IPS-NIHi11 (cell line): Measurements from ENCODE around the gene KANSL1.
"Not testable (repeated sequence)": the region's sequence is repeated elsewhere in the genome, so short reads cannot be mapped to it uniquely, and the experiment has no call there.

Source experiments
- DNase-seq: peaks from one replicate; pipeline ENCODE4 v3.0.0; 2012; ENCODE audit warnings: mixed read lengths, low spot score

The KANSL1 gene

GRCh38 chr17:46193626-46194392 is 580 bp upstream of the KANSL1 start:
- peak; percentile 99 for DNase-seq

- DNase-seq, result peak; percentile 93
Measured at GRCh38 chr17:46192439-46193150, 634 bp downstream of the KANSL1 start.

- no peak for DNase-seq
Measured at GRCh38 chr17:46192189-46192438, 1.1 kb downstream of the KANSL1 start.

- peak; percentile 71 for DNase-seq
Measured at GRCh38 chr17:46191322-46192188, 1.7 kb downstream of the KANSL1 start.

GRCh38 chr17:46190763-46191162 is 2.5 kb downstream of the KANSL1 start:
- DNase-seq, result no peak

GRCh38 chr17:46186827-46187235 is 6.4 kb downstream of the KANSL1 start:
- DNase-seq, result not testable (repeated sequence)

- no peak for DNase-seq
Measured at GRCh38 chr17:46184696-46185095, 8.5 kb downstream of the KANSL1 start.

- not testable (repeated sequence) for DNase-seq
Measured at GRCh38 chr17:46183383-46183782, 9.8 kb downstream of the KANSL1 start.

- DNase-seq, result no peak
Measured at GRCh38 chr17:46182961-46183360, 10.3 kb downstream of the KANSL1 start.

- no peak for DNase-seq
Measured at GRCh38 chr17:46181940-46182339, 11.3 kb downstream of the KANSL1 start.

- not testable (repeated sequence) for DNase-seq
Measured at GRCh38 chr17:46181316-46181715, 11.9 kb downstream of the KANSL1 start.

- DNase-seq, result no peak
Measured at GRCh38 chr17:46180892-46181274, 12.3 kb downstream of the KANSL1 start.

- not testable (repeated sequence) for DNase-seq
Measured at GRCh38 chr17:46180185-46180891, 12.9 kb downstream of the KANSL1 start.

- no peak for DNase-seq
Measured at GRCh38 chr17:46179375-46179999, 13.7 kb downstream of the KANSL1 start.

GRCh38 chr17:46178550-46179214 is 14.5 kb downstream of the KANSL1 start:
- DNase-seq, result no peak

- no peak for DNase-seq
Measured at GRCh38 chr17:46176975-46177374, 16.3 kb downstream of the KANSL1 start.

GRCh38 chr17:46175891-46176290 is 17.3 kb downstream of the KANSL1 start:
- no peak for DNase-seq

- no peak for DNase-seq
Measured at GRCh38 chr17:46173153-46173552, 20.1 kb downstream of the KANSL1 start.

- DNase-seq, result no peak
Measured at GRCh38 chr17:46171939-46172338, 21.3 kb downstream of the KANSL1 start.

- DNase-seq, result no peak
Measured at GRCh38 chr17:46170639-46171429, 22.4 kb downstream of the KANSL1 start.
